ENCODE results near the gene PRKCA.

PRKCA gene

GRCh38 chr17:66738301-66738700 lies 435.9 kb downstream of the PRKCA start:
- Histone ChIP-seq H3K27me3 (ENCODE audit: control insufficient read depth, insufficient read depth, low read length) (no peaks in the 10 kb centered on the region), H3K4me3 (ENCODE audit: low read length) (no peak overlapping the region), H3K27ac (ENCODE audit: low read depth, low read length) (no peak overlapping the region), H3K36me3 (ENCODE audit: control insufficient read depth, insufficient read depth, low read length) (peaks cover 12% of the 10 kb centered on the region), H3K4me1 (ENCODE audit: control insufficient read depth, insufficient read depth, low read length) (no peaks in the 10 kb centered on the region), H3K9ac (ENCODE audit: low read length) (no peak overlapping the region)

- Histone ChIP-seq H3K4me1 (ENCODE audit: control insufficient read depth, insufficient read depth, low read length) (no peaks in the 10 kb centered on the region), H3K27me3 (ENCODE audit: control insufficient read depth, insufficient read depth, low read length) (no peaks in the 10 kb centered on the region), H3K27ac (ENCODE audit: low read depth, low read length) (no peak overlapping the region), H3K36me3 (ENCODE audit: control insufficient read depth, insufficient read depth, low read length) (peaks cover 12% of the 10 kb centered on the region), H3K4me3 (ENCODE audit: low read length) (no peak overlapping the region), H3K9ac (ENCODE audit: low read length) (no peak overlapping the region)
Observed at GRCh38 chr17:66739553-66739952, 437.1 kb downstream of the PRKCA start.

GRCh38 chr17:66740226-66740625 lies 437.8 kb downstream of the PRKCA start:
- Histone ChIP-seq H3K9ac (ENCODE audit: low read length) (no peak overlapping the region), H3K27me3 (ENCODE audit: control insufficient read depth, insufficient read depth, low read length) (no peaks in the 10 kb centered on the region), H3K27ac (ENCODE audit: low read depth, low read length) (no peak overlapping the region), H3K4me3 (ENCODE audit: low read length) (no peak overlapping the region), H3K4me1 (ENCODE audit: control insufficient read depth, insufficient read depth, low read length) (no peaks in the 10 kb centered on the region), H3K36me3 (ENCODE audit: control insufficient read depth, insufficient read depth, low read length) (peaks cover 11% of the 10 kb centered on the region)

GRCh38 chr17:66743511-66743910 lies 441.1 kb downstream of the PRKCA start:
- no peak overlapping the region for H3K9ac ChIP-seq (ENCODE audit: low read length)
- no peak overlapping the region for H3K27ac ChIP-seq (ENCODE audit: low read depth, low read length)
- H3K36me3 ChIP-seq (ENCODE audit: control insufficient read depth, insufficient read depth, low read length) = peaks cover 6% of the 10 kb centered on the region
- no peaks in the 10 kb centered on the region for H3K4me1 ChIP-seq (ENCODE audit: control insufficient read depth, insufficient read depth, low read length)
- no peak overlapping the region for H3K4me3 ChIP-seq (ENCODE audit: low read length)
- no peaks in the 10 kb centered on the region for H3K27me3 ChIP-seq (ENCODE audit: control insufficient read depth, insufficient read depth, low read length)

DNA sequence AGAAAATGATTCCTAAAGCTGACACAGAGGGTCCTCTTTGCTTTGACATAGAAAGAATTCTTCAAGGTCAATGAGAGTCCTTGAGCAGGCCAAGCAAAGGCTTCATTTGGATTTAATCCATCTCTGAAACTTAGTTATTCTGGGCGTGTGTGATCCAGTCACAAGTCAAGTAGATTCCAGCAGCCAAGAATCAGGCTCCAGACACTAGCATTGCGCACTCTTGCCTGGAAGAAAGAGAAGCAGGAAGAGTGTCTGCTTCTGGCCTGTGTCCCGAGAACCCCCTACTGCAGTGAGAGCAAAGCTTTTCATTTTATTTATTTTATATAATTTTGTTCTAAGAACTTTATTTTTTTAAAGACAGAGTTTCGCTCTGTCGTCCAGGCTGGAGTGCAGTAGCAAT lies 444.3 kb downstream of the PRKCA start:
- H3K36me3 ChIP-seq (ENCODE audit: control insufficient read depth, insufficient read depth, low read length) = peaks cover 9% of the 10 kb centered on the region
- H3K27me3 ChIP-seq (ENCODE audit: control insufficient read depth, insufficient read depth, low read length) = no peaks in the 10 kb centered on the region
- H3K4me1 ChIP-seq (ENCODE audit: control insufficient read depth, insufficient read depth, low read length) = no peaks in the 10 kb centered on the region
- H3K27ac ChIP-seq (ENCODE audit: low read depth, low read length) = no peak overlapping the region
- H3K9ac ChIP-seq (ENCODE audit: low read length) = no peak overlapping the region
- H3K4me3 ChIP-seq (ENCODE audit: low read length) = no peak overlapping the region

- no peak overlapping the region for H3K27ac ChIP-seq (ENCODE audit: low read depth, low read length)
- no peak overlapping the region for H3K9ac ChIP-seq (ENCODE audit: low read length)
- no peaks in the 10 kb centered on the region for H3K27me3 ChIP-seq (ENCODE audit: control insufficient read depth, insufficient read depth, low read length)
- peaks cover 6% of the 10 kb centered on the region for H3K36me3 ChIP-seq (ENCODE audit: control insufficient read depth, insufficient read depth, low read length)
- no peaks in the 10 kb centered on the region for H3K4me1 ChIP-seq (ENCODE audit: control insufficient read depth, insufficient read depth, low read length)
- H3K4me3 ChIP-seq (ENCODE audit: low read length) = no peak overlapping the region
Observed at GRCh38 chr17:66747578-66748275, 445.3 kb downstream of the PRKCA start.

DNA sequence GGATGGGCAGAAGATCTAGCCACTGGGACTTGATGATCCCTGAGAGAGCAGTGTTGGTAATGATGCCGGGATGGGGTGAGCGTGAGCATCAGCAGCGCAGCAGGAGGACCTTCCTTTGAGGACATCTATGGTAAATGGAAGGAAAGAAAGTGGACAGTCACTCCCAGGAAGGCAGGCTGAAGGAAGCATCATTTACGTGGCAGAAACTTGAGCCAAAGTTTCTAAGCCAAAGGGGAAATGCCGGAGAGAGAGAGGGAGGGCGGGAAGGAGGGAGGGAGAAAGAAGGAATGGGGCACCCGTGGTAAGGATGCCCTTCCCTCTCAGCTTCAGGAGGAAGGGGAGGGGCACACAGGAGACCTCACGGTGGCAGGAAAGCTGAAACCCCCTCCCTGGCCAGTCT lies 446.2 kb downstream of the PRKCA start:
- no peak overlapping the region for H3K9ac ChIP-seq (ENCODE audit: low read length)
- no peaks in the 10 kb centered on the region for H3K4me1 ChIP-seq (ENCODE audit: control insufficient read depth, insufficient read depth, low read length)
- peaks cover 4% of the 10 kb centered on the region for H3K36me3 ChIP-seq (ENCODE audit: control insufficient read depth, insufficient read depth, low read length)
- H3K4me3 ChIP-seq (ENCODE audit: low read length) = no peak overlapping the region
- no peak overlapping the region for H3K27ac ChIP-seq (ENCODE audit: low read depth, low read length)
- no peaks in the 10 kb centered on the region for H3K27me3 ChIP-seq (ENCODE audit: control insufficient read depth, insufficient read depth, low read length)

DNA sequence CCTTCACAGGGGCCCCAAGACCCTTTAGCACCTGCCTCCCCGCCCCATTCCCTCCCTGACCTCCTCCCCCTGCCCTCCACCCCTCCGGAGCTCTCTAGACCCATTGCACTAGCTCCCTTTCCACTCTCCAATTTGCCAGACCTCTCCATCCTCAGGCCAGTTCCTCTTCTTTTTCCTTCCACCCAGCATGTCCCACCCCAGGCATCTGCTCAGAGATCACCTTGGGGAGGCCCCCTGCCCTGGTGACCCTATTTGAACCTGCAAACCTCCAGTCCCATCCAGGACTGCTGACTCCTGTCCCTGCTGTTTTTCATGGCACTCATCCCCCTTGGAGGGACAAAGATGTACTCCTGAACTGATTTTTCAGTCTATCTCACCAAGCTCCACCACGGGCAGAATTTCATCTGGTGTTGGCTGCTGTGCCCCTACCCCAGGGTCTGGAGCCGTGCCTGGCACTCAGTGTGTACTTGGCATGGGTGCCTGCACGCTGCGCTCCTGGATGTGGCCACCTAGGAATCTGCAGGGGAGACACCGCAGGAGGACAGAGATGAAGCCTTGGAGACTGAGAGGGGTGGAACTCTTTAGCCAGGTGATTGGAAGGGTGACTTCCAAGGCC lies 446.9 kb downstream of the PRKCA start:
- Histone ChIP-seq H3K4me3 (ENCODE audit: low read length) (no peak overlapping the region), H3K9ac (ENCODE audit: low read length) (no peak overlapping the region), H3K27ac (ENCODE audit: low read depth, low read length) (no peak overlapping the region), H3K27me3 (ENCODE audit: control insufficient read depth, insufficient read depth, low read length) (no peaks in the 10 kb centered on the region), H3K4me1 (ENCODE audit: control insufficient read depth, insufficient read depth, low read length) (no peaks in the 10 kb centered on the region), H3K36me3 (ENCODE audit: control insufficient read depth, insufficient read depth, low read length) (peaks cover 4% of the 10 kb centered on the region)

DNA sequence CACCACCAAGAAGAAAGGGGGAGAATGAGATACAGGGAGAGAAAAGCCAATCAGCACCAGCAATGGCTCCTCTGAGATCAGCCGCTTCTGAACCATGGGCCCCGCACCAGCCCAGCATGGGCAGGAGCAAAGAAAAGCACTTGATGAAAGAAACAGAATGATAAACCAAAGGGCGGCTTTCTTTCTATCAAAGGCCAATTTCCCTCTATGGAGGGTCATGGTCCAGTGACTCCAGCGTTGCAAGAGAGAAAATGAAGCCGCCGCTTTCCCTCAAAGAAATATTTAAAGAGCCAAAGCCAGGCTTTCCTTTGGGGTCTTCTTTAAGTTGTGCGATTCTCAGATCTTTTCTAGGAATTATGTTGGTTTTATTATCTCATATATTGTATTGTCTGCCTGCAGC lies 447.7 kb downstream of the PRKCA start:
- H3K36me3 ChIP-seq (ENCODE audit: control insufficient read depth, insufficient read depth, low read length) = peaks cover 4% of the 10 kb centered on the region
- H3K4me3 ChIP-seq (ENCODE audit: low read length) = no peak overlapping the region
- no peak overlapping the region for H3K27ac ChIP-seq (ENCODE audit: low read depth, low read length)
- no peaks in the 10 kb centered on the region for H3K4me1 ChIP-seq (ENCODE audit: control insufficient read depth, insufficient read depth, low read length)
- H3K27me3 ChIP-seq (ENCODE audit: control insufficient read depth, insufficient read depth, low read length) = no peaks in the 10 kb centered on the region
- H3K9ac ChIP-seq (ENCODE audit: low read length) = no peak overlapping the region

DNA sequence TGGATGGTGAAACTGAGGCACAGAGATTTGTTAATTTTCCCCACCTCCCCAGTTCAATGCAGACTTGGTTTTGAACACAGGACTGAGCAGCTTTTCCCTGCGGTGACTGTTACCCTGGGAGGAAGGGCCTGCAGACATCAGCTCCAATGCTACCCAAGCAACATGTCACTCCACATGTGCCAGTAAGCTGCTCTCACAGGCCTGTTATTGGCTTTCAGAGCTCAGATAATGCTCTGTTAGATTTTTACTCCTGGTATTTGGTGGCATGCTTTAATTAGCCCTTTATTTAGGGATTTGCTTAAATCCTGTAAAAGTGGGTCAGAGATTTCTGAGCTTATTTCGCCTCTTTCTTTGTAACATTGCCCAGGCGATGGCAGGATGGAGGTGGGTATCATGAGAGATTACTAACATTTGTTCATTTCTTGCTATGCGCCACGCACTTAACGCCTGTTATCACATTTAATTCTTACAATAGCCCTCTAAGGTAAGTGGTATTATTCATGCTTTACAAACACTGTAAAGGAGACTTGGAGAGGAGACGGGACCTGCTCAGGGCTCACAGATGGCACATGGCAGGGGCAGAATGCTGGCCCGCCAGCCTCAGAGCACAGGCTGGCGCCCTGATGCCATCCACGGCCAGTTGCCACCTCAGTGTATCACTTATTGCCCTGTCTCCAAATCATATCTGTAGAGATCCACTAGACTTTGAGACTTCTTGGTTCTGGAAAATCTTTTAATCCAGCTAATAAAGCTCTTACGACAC lies 448.5 kb downstream of the PRKCA start:
- no peak overlapping the region for H3K4me3 ChIP-seq (ENCODE audit: low read length)
- H3K27me3 ChIP-seq (ENCODE audit: control insufficient read depth, insufficient read depth, low read length) = no peaks in the 10 kb centered on the region
- H3K36me3 ChIP-seq (ENCODE audit: control insufficient read depth, insufficient read depth, low read length) = peaks cover 3% of the 10 kb centered on the region
- no peak overlapping the region for H3K9ac ChIP-seq (ENCODE audit: low read length)
- H3K4me1 ChIP-seq (ENCODE audit: control insufficient read depth, insufficient read depth, low read length) = no peaks in the 10 kb centered on the region
- H3K27ac ChIP-seq (ENCODE audit: low read depth, low read length) = no peak overlapping the region

DNA sequence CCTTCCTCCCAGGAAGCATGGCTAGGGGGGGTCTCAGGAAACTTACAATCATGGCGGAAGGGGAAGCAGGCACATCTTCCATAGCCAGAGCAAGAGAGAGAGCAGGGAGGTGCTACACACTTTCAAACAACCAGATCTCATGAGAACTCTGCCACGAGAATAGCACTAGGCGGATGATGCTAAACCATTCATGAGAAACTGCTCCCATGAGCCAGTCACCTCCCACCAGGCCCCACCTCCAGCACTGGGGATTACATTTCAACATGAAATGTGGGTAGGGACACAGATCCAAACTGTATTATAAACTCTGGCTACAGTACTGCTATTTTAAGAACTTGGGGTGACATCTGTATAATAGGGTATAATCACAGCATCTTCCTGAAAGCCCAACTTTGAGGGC lies 449.4 kb downstream of the PRKCA start:
- no peak overlapping the region for H3K27ac ChIP-seq (ENCODE audit: low read depth, low read length)
- peaks cover 3% of the 10 kb centered on the region for H3K36me3 ChIP-seq (ENCODE audit: control insufficient read depth, insufficient read depth, low read length)
- H3K27me3 ChIP-seq (ENCODE audit: control insufficient read depth, insufficient read depth, low read length) = no peaks in the 10 kb centered on the region
- peaks cover 2% of the 10 kb centered on the region for H3K4me1 ChIP-seq (ENCODE audit: control insufficient read depth, insufficient read depth, low read length)
- H3K4me3 ChIP-seq (ENCODE audit: low read length) = no peak overlapping the region
- H3K9ac ChIP-seq (ENCODE audit: low read length) = no peak overlapping the region

- Histone ChIP-seq H3K27ac (ENCODE audit: low read depth, low read length) (no peak overlapping the region), H3K36me3 (ENCODE audit: control insufficient read depth, insufficient read depth, low read length) (peaks cover 3% of the 10 kb centered on the region), H3K9ac (ENCODE audit: low read length) (no peak overlapping the region), H3K4me1 (ENCODE audit: control insufficient read depth, insufficient read depth, low read length) (peaks cover 2% of the 10 kb centered on the region), H3K27me3 (ENCODE audit: control insufficient read depth, insufficient read depth, low read length) (no peaks in the 10 kb centered on the region), H3K4me3 (ENCODE audit: low read length) (no peak overlapping the region)
Observed at GRCh38 chr17:66752411-66752810, 450.0 kb downstream of the PRKCA start.

Measured in rectal smooth muscle tissue (tissue), 1 donor.